ENCODE data around the gene WDR64. TPM values are rescaled to one million over a fixed set of nuclear protein-coding genes. Genes with fewer than 3 reads are reported as not detected.
"Not testable (repeated sequence)": the region's sequence is repeated elsewhere in the genome, so short reads cannot be mapped to it uniquely, and the experiment has no call there.

Gene WDR64
- total and polyA plus RNA-seq, 9 donors, result 0.10 to 0.67 (median 0.34) TPM; not detected in 2

GRCh38 chr1:241648159-241648558 lies 3.9 kb upstream of the WDR64 start:
- 93 to 95% (median 94%) methylated on average over 1 of the region's 1 CpG for WGBS, 3 donors
- H3K27ac ChIP-seq, result no peak overlapping the region
- intact Hi-C loops (cut with DNase I), result no loop called here
- TF ChIP-seq POLR2A (IDR thresholded peaks at IDR 0.05) (no peak), CTCF (IDR thresholded peaks at IDR 0.05) (no peak), EP300 (IDR thresholded peaks at IDR 0.05) (no peak)
- no peaks in the 10 kb centered on the region for H3K36me3 ChIP-seq
- H3K4me1 ChIP-seq (ENCODE audit: insufficient read depth), result no peaks in the 10 kb centered on the region
- H3K4me3 ChIP-seq, result no peak overlapping the region
- H3K9me3 ChIP-seq, result no peaks in the 10 kb centered on the region
- H3K27me3 ChIP-seq, result no peaks in the 10 kb centered on the region
- no peak for DNase-seq

GRCh38 chr1:241654019-241654418 lies 1.9 kb downstream of the WDR64 start:
- H3K27me3 ChIP-seq, result no peaks in the 10 kb centered on the region
- TF ChIP-seq POLR2A (IDR thresholded peaks at IDR 0.05) (no peak), EP300 (IDR thresholded peaks at IDR 0.05) (no peak), CTCF (IDR thresholded peaks at IDR 0.05) (no peak)
- no peaks in the 10 kb centered on the region for H3K36me3 ChIP-seq
- 1 to 4% (median 2%) methylated on average over 1 of the region's 1 CpG for WGBS, 3 donors
- no peaks in the 10 kb centered on the region for H3K9me3 ChIP-seq
- no peak overlapping the region for H3K4me3 ChIP-seq
- peak overlapping the region; percentile 43 to 72 for H3K27ac ChIP-seq
- H3K4me1 ChIP-seq (ENCODE audit: insufficient read depth), result peaks cover 5% of the 10 kb centered on the region
- intact Hi-C loops (cut with DNase I), result no loop called here
- DNase-seq, result no peak

- Histone ChIP-seq H3K36me3 (no peaks in the 10 kb centered on the region), H3K4me3 (no peak overlapping the region), H3K9me3 (no peaks in the 10 kb centered on the region), H3K27me3 (no peaks in the 10 kb centered on the region), H3K4me1 (ENCODE audit: insufficient read depth) (peaks cover 5% of the 10 kb centered on the region), H3K27ac (peak overlapping the region; percentile 43 to 72)
- no peak for TF ChIP-seq CTCF (IDR thresholded peaks at IDR 0.05)
- no peak for TF ChIP-seq EP300 (IDR thresholded peaks at IDR 0.05)
- TF ChIP-seq POLR2A (IDR thresholded peaks at IDR 0.05), result no peak
- no peak for DNase-seq
- intact Hi-C loops (cut with DNase I), result no loop called here
- 28 to 56% (median 48%) methylated on average over 1 of the region's 1 CpG for WGBS, 3 donors
Measured at GRCh38 chr1:241654641-241655040, 2.6 kb downstream of the WDR64 start.

GRCh38 chr1:241658081-241658793 lies 6.2 kb downstream of the WDR64 start:
- Histone ChIP-seq H3K27ac (no peak overlapping the region), H3K36me3 (no peaks in the 10 kb centered on the region), H3K4me3 (no peak overlapping the region), H3K4me1 (ENCODE audit: insufficient read depth) (peaks cover 5% of the 10 kb centered on the region), H3K27me3 (no peaks in the 10 kb centered on the region), H3K9me3 (no peaks in the 10 kb centered on the region)
- intact Hi-C loops (cut with DNase I), result no loop called here
- 79 to 88% (median 87%) methylated on average over 3 of the region's 3 CpGs for WGBS, 3 donors
- no peak for TF ChIP-seq POLR2A (IDR thresholded peaks at IDR 0.05)
- TF ChIP-seq CTCF (IDR thresholded peaks at IDR 0.05), result no peak
- no peak for TF ChIP-seq EP300 (IDR thresholded peaks at IDR 0.05)
- no peak for DNase-seq

- H3K4me3 ChIP-seq; H3K27me3 ChIP-seq; H3K36me3 ChIP-seq; H3K4me1 ChIP-seq (ENCODE audit: insufficient read depth); DNase-seq; H3K27ac ChIP-seq; H3K9me3 ChIP-seq; intact Hi-C loops (cut with DNase I): not testable (repeated sequence)
- 85 to 98% (median 88%) methylated on average over 2 of the region's 2 CpGs for WGBS, 3 donors
Measured at GRCh38 chr1:241659016-241659415, 6.9 kb downstream of the WDR64 start.

Measured in ovary (tissue), 9 donors.